ENCODE data around the gene COBL.

DNA sequence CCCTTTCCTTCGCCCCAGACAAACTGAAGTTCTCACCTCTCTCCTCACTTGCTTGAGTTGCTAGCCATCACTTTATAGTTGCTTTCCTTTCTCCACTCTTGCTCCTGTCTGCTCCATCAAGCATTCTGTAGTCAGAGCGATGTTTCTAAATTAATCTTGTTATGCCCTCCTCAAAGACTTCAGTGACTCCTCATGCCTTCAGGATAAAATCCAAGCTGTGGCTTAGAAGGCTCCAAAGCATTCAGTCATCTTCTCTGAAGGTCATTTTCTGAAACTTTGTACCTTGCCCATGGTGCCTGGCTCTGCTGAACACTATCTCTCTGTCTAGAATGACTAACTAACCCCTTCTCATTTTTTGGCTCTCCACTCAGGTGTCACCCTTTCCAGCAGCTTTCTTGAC, 311.5 kb downstream of the COBL start:
- TF ChIP-seq, protein P1, sequence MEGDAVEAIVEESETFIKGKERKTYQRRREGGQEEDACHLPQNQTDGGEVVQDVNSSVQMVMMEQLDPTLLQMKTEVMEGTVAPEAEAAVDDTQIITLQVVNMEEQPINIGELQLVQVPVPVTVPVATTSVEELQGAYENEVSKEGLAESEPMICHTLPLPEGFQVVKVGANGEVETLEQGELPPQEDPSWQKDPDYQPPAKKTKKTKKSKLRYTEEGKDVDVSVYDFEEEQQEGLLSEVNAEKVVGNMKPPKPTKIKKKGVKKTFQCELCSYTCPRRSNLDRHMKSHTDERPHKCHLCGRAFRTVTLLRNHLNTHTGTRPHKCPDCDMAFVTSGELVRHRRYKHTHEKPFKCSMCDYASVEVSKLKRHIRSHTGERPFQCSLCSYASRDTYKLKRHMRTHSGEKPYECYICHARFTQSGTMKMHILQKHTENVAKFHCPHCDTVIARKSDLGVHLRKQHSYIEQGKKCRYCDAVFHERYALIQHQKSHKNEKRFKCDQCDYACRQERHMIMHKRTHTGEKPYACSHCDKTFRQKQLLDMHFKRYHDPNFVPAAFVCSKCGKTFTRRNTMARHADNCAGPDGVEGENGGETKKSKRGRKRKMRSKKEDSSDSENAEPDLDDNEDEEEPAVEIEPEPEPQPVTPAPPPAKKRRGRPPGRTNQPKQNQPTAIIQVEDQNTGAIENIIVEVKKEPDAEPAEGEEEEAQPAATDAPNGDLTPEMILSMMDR (IDR thresholded peaks at IDR 0.05), result no peak
- TF ChIP-seq POLR2A (IDR thresholded peaks at IDR 0.05), result no peak
